GM19035 (cell line): ENCODE results near the gene WAS.

Source experiments
- ATAC-seq: cut with Tn5 transposase; IDR thresholded peaks from one replicate; pipeline ENCODE4 v1.9.1; 2021; ENCODE audit not compliant: unreplicated experiment

WAS gene

GRCh38 chrX:48711162-48711928, 27.7 kb downstream of the WAS start:
- no peak for ATAC-seq

GRCh38 chrX:48711929-48712505, 28.4 kb downstream of the WAS start:
- no peak for ATAC-seq

- no peak for ATAC-seq
Observed at GRCh38 chrX:48713847-48714246, 30.2 kb downstream of the WAS start.

- ATAC-seq = no peak
Observed at GRCh38 chrX:48714573-48714972, 31.0 kb downstream of the WAS start.

GRCh38 chrX:48715072-48715471, 31.5 kb downstream of the WAS start:
- ATAC-seq = no peak

GRCh38 chrX:48715876-48716502, 32.4 kb downstream of the WAS start:
- ATAC-seq = no peak

- ATAC-seq = no peak
Observed at GRCh38 chrX:48719958-48720357, 36.4 kb downstream of the WAS start.

- ATAC-seq = no peak
Observed at GRCh38 chrX:48720577-48721250, 37.1 kb downstream of the WAS start.

GRCh38 chrX:48721916-48722315, 38.3 kb downstream of the WAS start:
- no peak for ATAC-seq

GRCh38 chrX:48726596-48726995, 43.0 kb downstream of the WAS start:
- no peak for ATAC-seq

- ATAC-seq = no peak
Observed at GRCh38 chrX:48728653-48729052, 45.1 kb downstream of the WAS start.

GRCh38 chrX:48736303-48736702, 52.7 kb downstream of the WAS start:
- ATAC-seq = no peak

GRCh38 chrX:48736878-48737212, 53.2 kb downstream of the WAS start:
- no peak for ATAC-seq

- ATAC-seq = peak; percentile 99
Observed at GRCh38 chrX:48737213-48737938, 53.8 kb downstream of the WAS start.

GRCh38 chrX:48737940-48738339, 54.3 kb downstream of the WAS start:
- no peak for ATAC-seq
